Kidney (tissue), 14 donors: Measurements from ENCODE around the gene CDK3. TPM values are rescaled to one million over a fixed set of nuclear protein-coding genes. Genes with fewer than 3 reads are reported as not detected.

Source experiments
- DNase-seq, 5 donors: peaks; one replicate each; pipeline ENCODE4 v3.0.0-alpha.2; 2013 to 2020
- FAIRE-seq: peaks from 2 replicates; lab custom pipeline; 2012; peaks lifted over from hg19 to GRCh38; lab: Jason Lieb, UNC
- H3K27ac ChIP-seq, 2 donors: one replicate each; pipeline ENCODE4 v1.7.0; 2013; ENCODE audit warnings: low read depth in 2 of 2, low read length in 2 of 2, inconsistent platforms in 1 of 2
- H3K27me3 ChIP-seq: one replicate; pipeline ENCODE4 v1.7.1; 2013; ENCODE audit warnings: low read length, inconsistent platforms; ENCODE audit not compliant: control insufficient read depth, insufficient read depth
- H3K36me3 ChIP-seq, 3 donors: one replicate each; pipeline versions ENCODE4 v1.7.0 to v1.7.1; 2013; ENCODE audit warnings: low read length in 3 of 3, control low read depth in 1 of 3, inconsistent platforms in 1 of 3; ENCODE audit not compliant: insufficient read depth in 3 of 3, control insufficient read depth in 2 of 3
- H3K4me1 ChIP-seq, 3 donors: one replicate each; pipeline versions ENCODE4 v1.7.0 to v1.7.1; 2013; ENCODE audit warnings: low read length in 3 of 3, inconsistent platforms in 1 of 3, low read depth in 1 of 3; ENCODE audit not compliant: control insufficient read depth in 2 of 3, insufficient read depth in 2 of 3
- H3K4me3 ChIP-seq, 3 donors: one replicate each; pipeline versions ENCODE4 v1.7.0 to v1.8.1; 2013; ENCODE audit warnings: low read length in 3 of 3, control low read depth in 1 of 3, inconsistent platforms in 1 of 3
- H3K9ac ChIP-seq, 3 donors: one replicate each; pipeline versions ENCODE4 v1.7.0 to v1.7.1; 2013; ENCODE audit warnings: low read length in 3 of 3, control low read depth in 1 of 3, inconsistent platforms in 1 of 3
- H3K9me3 ChIP-seq, 3 donors: one replicate each; pipeline versions ENCODE4 v1.7.0 to v1.7.1; 2013; ENCODE audit warnings: low read length in 3 of 3, control low read depth in 1 of 3, inconsistent platforms in 1 of 3; ENCODE audit not compliant: control insufficient read depth in 2 of 3, insufficient read depth in 1 of 3
- CTCF ChIP-seq: IDR thresholded peaks from 3 replicates; pipeline ENCODE4 v1.5.1; 2012; ENCODE audit warnings: mild to moderate bottlenecking, moderate library complexity, borderline replicate concordance; ENCODE audit not compliant: insufficient read depth; ENCODE audit errors: extremely low read depth
- intact Hi-C: fragments of 100-400 bp; cut with DNase I; formaldehyde crosslinking; loops from one replicate; pipeline ENCODE4 v1.11.1; 2022
- polyA plus RNA-seq: library from polyadenylated mRNA; stranded (reverse); fragments of 350-450 nt; fragmentation: Illumina TruSeq; extraction: RNeasy Lipid Tissue Mini Kit (QIAGEN cat#74804); gene quantifications from one replicate; pipeline ENCODE4 v1.2.3, GENCODE V29; 2014; ENCODE audit warnings: low read depth, low replicate concordance; ENCODE audit not compliant: insufficient read depth
- total RNA-seq: library from RNA; stranded (reverse); fragmentation: NEBNext Ultra II Directional; extraction: Animal tissue kit (Norgen Biotek cat#: 25700); gene quantifications from one replicate; pipeline ENCODE4 v1.2.1, GENCODE V29; 2021
- donor health status: control.
- donor health status: control.
- donor health status: control.
- donor health status: control.
- donor health status: control.
- donor health status: DM: yes; HTN: yes; CAD: no.
- donor health status: Normal renal cell carcinoma (clear cell type).

CDK3 gene
- total and polyA plus RNA-seq, 2 donors from 2014 or later, result 7.1 to 7.4 TPM

- H3K9me3 ChIP-seq, result no peaks in the 10 kb centered on the region
- peak within 1 kb of the TSS in 1 of 3 donors; percentile 51 for H3K9ac ChIP-seq
- H3K36me3 ChIP-seq, result no peaks in the 10 kb centered on the region
- intact Hi-C loops, result no loop called here
- no peak for FAIRE-seq
- peak within 1 kb of the TSS in 2 of 3 donors; percentile 34 to 46 for H3K4me3 ChIP-seq
- peak; percentile 76 to 94 (median 84) for DNase-seq
- peaks cover 0 to 10% (median 0%) of the 10 kb centered on the region in 3 donors for H3K4me1 ChIP-seq
- no peak for TF ChIP-seq CTCF
- no peaks in the 10 kb centered on the region for H3K27me3 ChIP-seq
- H3K27ac ChIP-seq, result no peak within 1 kb of the TSS
Observed at GRCh38 chr17:76027159-76027839, 26.6 kb downstream of the CDK3 start, which contains the start of gene EVPL. Gene EVPL (minus strand): TSS chr17:76027306. CDS start chr17:76027198, 108 bp downstream.

- DNase-seq (peak in 1 of 5 donors; percentile 39), FAIRE-seq (no peak)
- Histone ChIP-seq H3K4me1 (peaks cover 0 to 14% (median 0%) of the 10 kb centered on the region in 3 donors), H3K9me3 (no peaks in the 10 kb centered on the region), H3K27ac (no peak overlapping the region), H3K4me3 (no peak overlapping the region), H3K27me3 (no peaks in the 10 kb centered on the region), H3K36me3 (no peaks in the 10 kb centered on the region), H3K9ac (no peak overlapping the region)
- TF ChIP-seq CTCF, result no peak
- intact Hi-C loops, result no loop called here
Observed at GRCh38 chr17:76032073-76032779, 31.6 kb downstream of the CDK3 start.

- TF ChIP-seq CTCF, result no peak
- no peak overlapping the region for H3K27ac ChIP-seq
- FAIRE-seq, result no peak
Observed at GRCh38 chr17:76032780-76033108, 32.1 kb downstream of the CDK3 start.

More at GRCh38 chr17:76032780-76033108, 32.1 kb downstream of the CDK3 start:
- H3K9me3 ChIP-seq, result no peaks in the 10 kb centered on the region
- DNase-seq, result no peak
- intact Hi-C loops, result no loop called here
- H3K4me3 ChIP-seq, result no peak overlapping the region
- no peak overlapping the region for H3K9ac ChIP-seq
- H3K4me1 ChIP-seq, result peaks cover 0 to 12% (median 0%) of the 10 kb centered on the region in 3 donors
- no peaks in the 10 kb centered on the region for H3K27me3 ChIP-seq
- no peaks in the 10 kb centered on the region for H3K36me3 ChIP-seq
